HEK293 (cell line): ENCODE measurements around the gene NKD1.

ENCODE experiments used
- CTCF ChIA-PET: fragments of 350-600 bp; formaldehyde crosslinking; extraction: SDS; loops from one replicate; lab custom pipeline; 2021; ENCODE audit warnings: antibody characterized with exemption; lab: Yijun Ruan, JAX
- POLR2A ChIA-PET: fragments of 300-600 bp; formaldehyde crosslinking; extraction: SDS; loops from one replicate; lab custom pipeline; 2020; ENCODE audit warnings: antibody characterized with exemption, inconsistent platforms; lab: Yijun Ruan, JAX
- H3K27ac ChIP-seq: fragments of 200-500 bp; sonication (Bioruptor generic); 2 replicates; pipeline ENCODE4 v1.5.1; 2014; ENCODE audit warnings: low read depth, low read length, control low read depth, inconsistent platforms; ENCODE audit errors: extremely low read depth
- H3K36me3 ChIP-seq, 2 experiments: fragments of 200-500 bp in 1 of 2; sonication (Bioruptor generic) in 1 of 2; 1 replicate in 1 of 2; 2 replicates in 1 of 2; pipeline ENCODE4 v1.5.1; 2014 to 2017; ENCODE audit warnings: inconsistent platforms in 2 of 2, low read length in 2 of 2; ENCODE audit not compliant: control insufficient read depth in 2 of 2, insufficient read depth in 1 of 2
- H3K4me1 ChIP-seq: fragments of 200-500 bp; sonication (Bioruptor generic); 2 replicates; pipeline ENCODE4 v1.5.1; 2014; ENCODE audit warnings: mild to moderate bottlenecking, low read length, inconsistent platforms; ENCODE audit not compliant: control insufficient read depth, insufficient read depth
- H3K4me3 ChIP-seq: 2 replicates; pipeline ENCODE4 v1.5.1; 2011; ENCODE audit warnings: low read depth, mild to moderate bottlenecking, control low read depth, low read length, moderate library complexity
- H3K9me3 ChIP-seq: fragments of 200-500 bp; sonication (Bioruptor generic); 2 replicates; pipeline ENCODE4 v1.5.1; 2014; ENCODE audit warnings: low read depth, low read length, inconsistent platforms; ENCODE audit not compliant: control insufficient read depth, insufficient read depth
- EGR2 ChIP-seq: fragments of 450-650 bp; formaldehyde crosslinking; IDR thresholded peaks from 2 replicates; pipeline ENCODE4 v1.5.1; 2016; ENCODE audit warnings: low read depth, missing biosample characterization, missing genetic modification characterization
- FEZF1 ChIP-seq: fragments of 450-650 bp; formaldehyde crosslinking; IDR thresholded peaks from 2 replicates; pipeline ENCODE4 v1.5.1; 2016; ENCODE audit warnings: missing biosample characterization, missing genetic modification characterization
- GLI4 ChIP-seq: fragments of 450-650 bp; formaldehyde crosslinking; IDR thresholded peaks from 2 replicates; pipeline ENCODE4 v1.5.1; 2016; ENCODE audit warnings: missing biosample characterization, missing genetic modification characterization
- KLF1 ChIP-seq: fragments of 450-650 bp; formaldehyde crosslinking; IDR thresholded peaks from 2 replicates; pipeline ENCODE4 v1.5.1; 2016; ENCODE audit warnings: missing biosample characterization, missing genetic modification characterization
- SETDB1 ChIP-seq: IDR thresholded peaks from one replicate; pipeline ENCODE4 v1.6.1; 2017; ENCODE audit warnings: mild to moderate bottlenecking, low read length, moderate library complexity, mixed read lengths; ENCODE audit not compliant: insufficient read length
- YY2 ChIP-seq: fragments of 450-650 bp; formaldehyde crosslinking; IDR thresholded peaks from 2 replicates; pipeline ENCODE4 v1.5.1; 2016; ENCODE audit warnings: missing biosample characterization, missing genetic modification characterization
- ZFP3 ChIP-seq: fragments of 450-650 bp; formaldehyde crosslinking; IDR thresholded peaks from 2 replicates; pipeline ENCODE4 v1.5.1; 2016; ENCODE audit warnings: low read depth, missing biosample characterization, missing genetic modification characterization
- ZFP37 ChIP-seq: fragments of 450-650 bp; formaldehyde crosslinking; IDR thresholded peaks from 2 replicates; pipeline ENCODE4 v1.5.1; 2016; ENCODE audit warnings: missing biosample characterization, missing genetic modification characterization
- ZNF112 ChIP-seq: fragments of 450-650 bp; formaldehyde crosslinking; IDR thresholded peaks from 2 replicates; pipeline ENCODE4 v1.5.0; 2017; ENCODE audit warnings: missing biosample characterization, missing genetic modification characterization
- ZNF223 ChIP-seq: fragments of 450-650 bp; formaldehyde crosslinking; IDR thresholded peaks from 2 replicates; pipeline ENCODE4 v1.5.1; 2016; ENCODE audit warnings: missing biosample characterization, missing genetic modification characterization
- ZNF292 ChIP-seq: fragments of 450-650 bp; formaldehyde crosslinking; IDR thresholded peaks from 2 replicates; pipeline ENCODE4 v1.5.1; 2016; ENCODE audit warnings: low read depth, missing biosample characterization, missing genetic modification characterization, borderline replicate concordance
- ZNF335 ChIP-seq: fragments of 450-650 bp; formaldehyde crosslinking; conservative IDR thresholded peaks from 2 replicates; pipeline ENCODE4 v1.5.1; 2016; ENCODE audit warnings: missing biosample characterization, missing genetic modification characterization
- ZNF37A ChIP-seq: fragments of 450-650 bp; IDR thresholded peaks from 2 replicates; pipeline ENCODE4 v1.5.1; 2018; ENCODE audit warnings: missing biosample characterization, missing genetic modification characterization
- ZNF433 ChIP-seq: fragments of 450-650 bp; formaldehyde crosslinking; IDR thresholded peaks from 2 replicates; pipeline ENCODE4 v1.5.1; 2016; ENCODE audit warnings: missing biosample characterization, missing genetic modification characterization, low read depth
- ZNF48 ChIP-seq: fragments of 450-650 bp; formaldehyde crosslinking; IDR thresholded peaks from 2 replicates; pipeline ENCODE4 v1.5.1; 2016; ENCODE audit warnings: missing biosample characterization, missing genetic modification characterization
- ZNF510 ChIP-seq: fragments of 450-650 bp; formaldehyde crosslinking; IDR thresholded peaks from 2 replicates; pipeline ENCODE4 v1.5.1; 2018; ENCODE audit warnings: mild to moderate bottlenecking, missing genetic modification characterization, missing biosample characterization; ENCODE audit not compliant: insufficient replicate concordance
- ZNF521 ChIP-seq: fragments of 450-650 bp; formaldehyde crosslinking; IDR thresholded peaks from 2 replicates; pipeline ENCODE4 v1.5.1; 2017; ENCODE audit warnings: missing biosample characterization, mild to moderate bottlenecking, missing genetic modification characterization
- ZNF571 ChIP-seq: fragments of 450-650 bp; formaldehyde crosslinking; IDR thresholded peaks from 2 replicates; pipeline ENCODE4 v1.5.0; 2017; ENCODE audit warnings: missing biosample characterization, missing genetic modification characterization
- ZNF660 ChIP-seq: fragments of 450-650 bp; IDR thresholded peaks from 2 replicates; pipeline ENCODE4 v1.5.1; 2018; ENCODE audit warnings: missing biosample characterization, mild to moderate bottlenecking, missing genetic modification characterization
- ZNF747 ChIP-seq: fragments of 450-650 bp; formaldehyde crosslinking; IDR thresholded peaks from 2 replicates; pipeline ENCODE4 v1.5.1; 2016; ENCODE audit warnings: missing biosample characterization, missing genetic modification characterization
- ZSCAN23 ChIP-seq: fragments of 450-650 bp; formaldehyde crosslinking; IDR thresholded peaks from 2 replicates; pipeline ENCODE4 v1.5.1; 2016; ENCODE audit warnings: missing biosample characterization, missing genetic modification characterization
- TF ChIP-seq, protein P1 (sequence below): fragments of 450-650 bp; formaldehyde crosslinking; IDR thresholded peaks from 2 replicates; pipeline ENCODE4 v1.5.1; 2016; ENCODE audit warnings: missing biosample characterization, missing genetic modification characterization
- TF ChIP-seq, protein P2 (sequence below): fragments of 450-650 bp; formaldehyde crosslinking; IDR thresholded peaks from 2 replicates; pipeline ENCODE4 v1.5.1; 2016; ENCODE audit warnings: missing biosample characterization, missing genetic modification characterization, borderline replicate concordance
- TF ChIP-seq, protein P3 (sequence below): fragments of 450-650 bp; formaldehyde crosslinking; IDR thresholded peaks from 2 replicates; pipeline ENCODE4 v1.5.1; 2017; ENCODE audit warnings: missing biosample characterization, missing genetic modification characterization

Gene NKD1

DNA sequence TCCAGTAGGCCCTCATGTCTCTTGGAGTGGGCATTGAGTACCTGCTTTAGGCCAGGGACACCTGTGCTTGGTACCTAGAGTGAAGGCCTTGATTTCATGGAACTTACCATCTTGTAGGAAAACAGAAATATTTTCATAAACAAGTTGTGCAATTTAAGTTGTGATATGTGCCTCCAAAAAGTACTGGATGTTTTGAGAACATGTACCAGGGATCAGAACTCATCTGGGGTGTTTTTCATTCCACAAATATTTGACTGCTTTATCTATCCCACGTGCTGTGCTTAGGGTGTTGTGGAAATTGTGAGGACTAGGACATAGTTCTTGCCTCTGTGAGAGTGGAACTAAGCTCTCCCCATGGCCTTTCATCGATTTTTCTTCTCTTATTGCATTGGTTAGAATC is 8.8 kb downstream of the NKD1 start:
- ChIA-PET POLR2A (no interaction called here), CTCF (no interaction called here)
- TF ChIP-seq, protein P1, sequence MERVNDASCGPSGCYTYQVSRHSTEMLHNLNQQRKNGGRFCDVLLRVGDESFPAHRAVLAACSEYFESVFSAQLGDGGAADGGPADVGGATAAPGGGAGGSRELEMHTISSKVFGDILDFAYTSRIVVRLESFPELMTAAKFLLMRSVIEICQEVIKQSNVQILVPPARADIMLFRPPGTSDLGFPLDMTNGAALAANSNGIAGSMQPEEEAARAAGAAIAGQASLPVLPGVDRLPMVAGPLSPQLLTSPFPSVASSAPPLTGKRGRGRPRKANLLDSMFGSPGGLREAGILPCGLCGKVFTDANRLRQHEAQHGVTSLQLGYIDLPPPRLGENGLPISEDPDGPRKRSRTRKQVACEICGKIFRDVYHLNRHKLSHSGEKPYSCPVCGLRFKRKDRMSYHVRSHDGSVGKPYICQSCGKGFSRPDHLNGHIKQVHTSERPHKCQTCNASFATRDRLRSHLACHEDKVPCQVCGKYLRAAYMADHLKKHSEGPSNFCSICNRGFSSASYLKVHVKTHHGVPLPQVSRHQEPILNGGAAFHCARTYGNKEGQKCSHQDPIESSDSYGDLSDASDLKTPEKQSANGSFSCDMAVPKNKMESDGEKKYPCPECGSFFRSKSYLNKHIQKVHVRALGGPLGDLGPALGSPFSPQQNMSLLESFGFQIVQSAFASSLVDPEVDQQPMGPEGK (tag by site-specific recombination), result no peak
- peak; percentile 24 for TF ChIP-seq SETDB1
- Histone ChIP-seq H3K4me3 (no peak overlapping the region), H3K9me3 (no peaks in the 10 kb centered on the region), H3K27ac (no peak overlapping the region), H3K36me3 (peaks cover 0 to 15% of the 10 kb centered on the region in 2 experiments; a peak in 1 of 3 replicates), H3K4me1 (no peaks in the 10 kb centered on the region)

DNA sequence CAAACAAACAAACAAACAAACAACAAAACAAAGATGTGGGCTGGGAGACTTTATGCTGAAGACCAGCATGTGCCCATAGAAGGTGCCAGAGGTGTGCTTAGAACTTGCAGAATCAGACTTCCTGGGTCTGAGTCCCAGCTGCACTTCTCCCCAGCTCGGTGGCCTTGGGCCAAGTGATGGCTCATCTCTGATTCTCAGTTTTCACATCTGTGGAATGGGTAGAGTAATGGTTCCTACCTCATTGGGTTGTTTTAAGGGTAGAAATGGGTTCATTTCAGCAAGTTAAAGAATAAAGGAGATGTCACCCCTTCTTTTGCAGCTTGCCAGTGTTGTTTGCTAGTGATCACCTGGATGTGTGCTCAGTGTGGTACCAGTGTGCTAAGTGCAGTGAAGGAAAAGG is 10.7 kb downstream of the NKD1 start:
- no peak for TF ChIP-seq ZNF223
- TF ChIP-seq ZNF292 (tag by site-specific recombination), result no peak
- no peak for TF ChIP-seq ZFP3
- no peak for TF ChIP-seq ZNF510 (tag by site-specific recombination)
- TF ChIP-seq ZSCAN23 (tag by site-specific recombination), result no peak
- no peak for TF ChIP-seq FEZF1 (tag by site-specific recombination)
- no peak for TF ChIP-seq ZNF433 (tag by site-specific recombination)
- TF ChIP-seq ZNF521 (tag by site-specific recombination), result no peak
- no peak for TF ChIP-seq ZNF48
- H3K27ac ChIP-seq, result no peak overlapping the region
- H3K36me3 ChIP-seq, result peaks cover 0 to 15% of the 10 kb centered on the region in 2 experiments; a peak in 1 of 3 replicates
- ChIA-PET CTCF (interaction anchor here (1.0 kb wide), 1 partner anchor 27 kb away, joined by 4 read pairs; no protein-coding TSS in a partner anchor), POLR2A (interaction anchor here (0.7 kb wide), 1 partner anchor 19 kb away, joined by 3 read pairs; no protein-coding TSS in a partner anchor)
- H3K4me3 ChIP-seq, result no peak overlapping the region
- H3K4me1 ChIP-seq, result no peaks in the 10 kb centered on the region
- no peaks in the 10 kb centered on the region for H3K9me3 ChIP-seq

DNA sequence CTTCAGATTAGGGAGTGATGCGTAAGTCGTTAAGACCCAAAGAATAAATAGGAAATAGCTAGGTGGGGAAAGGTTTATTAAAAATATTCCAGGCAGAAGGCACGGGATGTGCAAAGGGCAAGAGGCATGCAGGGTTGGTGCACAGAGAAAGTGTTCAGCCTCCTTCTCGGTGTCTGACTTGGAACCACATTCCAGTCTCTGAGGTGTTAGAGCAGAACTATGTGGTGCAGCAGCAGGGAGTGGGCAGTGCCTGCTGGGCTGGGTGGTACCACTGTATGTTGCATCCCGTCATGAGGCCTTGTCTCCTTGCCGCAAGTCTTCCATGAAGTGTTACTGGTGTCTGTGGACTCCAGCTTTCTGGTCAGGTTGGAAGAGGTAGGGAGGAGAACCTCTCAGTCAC is 11.1 kb downstream of the NKD1 start:
- no peak for TF ChIP-seq ZNF37A
- no peak for TF ChIP-seq GLI4 (tag by site-specific recombination)
- no peak for TF ChIP-seq ZNF112 (tag by site-specific recombination)
- TF ChIP-seq, protein P2, sequence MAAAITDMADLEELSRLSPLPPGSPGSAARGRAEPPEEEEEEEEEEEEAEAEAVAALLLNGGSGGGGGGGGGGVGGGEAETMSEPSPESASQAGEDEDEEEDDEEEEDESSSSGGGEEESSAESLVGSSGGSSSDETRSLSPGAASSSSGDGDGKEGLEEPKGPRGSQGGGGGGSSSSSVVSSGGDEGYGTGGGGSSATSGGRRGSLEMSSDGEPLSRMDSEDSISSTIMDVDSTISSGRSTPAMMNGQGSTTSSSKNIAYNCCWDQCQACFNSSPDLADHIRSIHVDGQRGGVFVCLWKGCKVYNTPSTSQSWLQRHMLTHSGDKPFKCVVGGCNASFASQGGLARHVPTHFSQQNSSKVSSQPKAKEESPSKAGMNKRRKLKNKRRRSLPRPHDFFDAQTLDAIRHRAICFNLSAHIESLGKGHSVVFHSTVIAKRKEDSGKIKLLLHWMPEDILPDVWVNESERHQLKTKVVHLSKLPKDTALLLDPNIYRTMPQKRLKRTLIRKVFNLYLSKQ (tag by site-specific recombination), result no peak
- TF ChIP-seq ZNF571 (tag by site-specific recombination), result no peak
- no peak for TF ChIP-seq EGR2 (tag by site-specific recombination)
- no peak for TF ChIP-seq ZNF747
- TF ChIP-seq YY2 (tag by site-specific recombination), result no peak
- no peak for TF ChIP-seq ZFP37 (tag by site-specific recombination)
- no peak for TF ChIP-seq ZNF660 (tag by site-specific recombination)
- TF ChIP-seq, protein P3, sequence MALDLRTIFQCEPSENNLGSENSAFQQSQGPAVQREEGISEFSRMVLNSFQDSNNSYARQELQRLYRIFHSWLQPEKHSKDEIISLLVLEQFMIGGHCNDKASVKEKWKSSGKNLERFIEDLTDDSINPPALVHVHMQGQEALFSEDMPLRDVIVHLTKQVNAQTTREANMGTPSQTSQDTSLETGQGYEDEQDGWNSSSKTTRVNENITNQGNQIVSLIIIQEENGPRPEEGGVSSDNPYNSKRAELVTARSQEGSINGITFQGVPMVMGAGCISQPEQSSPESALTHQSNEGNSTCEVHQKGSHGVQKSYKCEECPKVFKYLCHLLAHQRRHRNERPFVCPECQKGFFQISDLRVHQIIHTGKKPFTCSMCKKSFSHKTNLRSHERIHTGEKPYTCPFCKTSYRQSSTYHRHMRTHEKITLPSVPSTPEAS, result no peak
- no peak for TF ChIP-seq ZNF223
- no peak for TF ChIP-seq ZNF335
- no peak for TF ChIP-seq KLF1 (tag by site-specific recombination)
- no peak overlapping the region for H3K27ac ChIP-seq
- no peaks in the 10 kb centered on the region for H3K9me3 ChIP-seq
- POLR2A ChIA-PET, result no interaction called here
- H3K4me3 ChIP-seq, result no peak overlapping the region
- H3K4me1 ChIP-seq, result no peaks in the 10 kb centered on the region
- CTCF ChIA-PET, result no interaction called here
- peaks cover 0 to 15% of the 10 kb centered on the region in 2 experiments; a peak in 1 of 3 replicates for H3K36me3 ChIP-seq
